ENCODE data around the gene KIRREL3.

The KIRREL3 gene

GRCh38 chr11:126522152-126522551 is 478.4 kb downstream of the KIRREL3 start:
- no peaks in the 10 kb centered on the region for H3K27me3 ChIP-seq (ENCODE audit: insufficient read depth, low read depth)
- no peaks in the 10 kb centered on the region for H3K4me1 ChIP-seq (ENCODE audit: low read depth, poor library complexity, severe bottlenecking)
- no peak for TF ChIP-seq CTCF (conservative IDR thresholded peaks at IDR 0.05; ENCODE audit: low read depth, low read length)

GRCh38 chr11:126521196-126521595 is 479.4 kb downstream of the KIRREL3 start:
- no peaks in the 10 kb centered on the region for H4K20me1 ChIP-seq (ENCODE audit: insufficient read depth)
- no peaks in the 10 kb centered on the region for H3K27me3 ChIP-seq (ENCODE audit: insufficient read depth, low read depth)
- H3K36me3 ChIP-seq (ENCODE audit: insufficient read depth): no peaks in the 10 kb centered on the region
- no peak overlapping the region for H3K4me2 ChIP-seq
- no peaks in the 10 kb centered on the region for H3K79me2 ChIP-seq (ENCODE audit: insufficient read depth, low read depth)
- no peak overlapping the region for H3K9ac ChIP-seq
- H3K4me3 ChIP-seq (IDR thresholded peaks at IDR 0.05; ENCODE audit: insufficient read depth, low read depth, low read length): no peak overlapping the region
- no peak for TF ChIP-seq CTCF (conservative IDR thresholded peaks at IDR 0.05; ENCODE audit: low read depth, low read length)
- H2AFZ ChIP-seq (ENCODE audit: low read depth): no peak overlapping the region
- H3K27ac ChIP-seq: no peak overlapping the region
- no peaks in the 10 kb centered on the region for H3K4me1 ChIP-seq (ENCODE audit: low read depth, poor library complexity, severe bottlenecking)

More at GRCh38 chr11:126522152-126522551, 478.4 kb downstream of the KIRREL3 start:
- H3K9ac ChIP-seq: no peak overlapping the region
- H2AFZ ChIP-seq (ENCODE audit: low read depth): no peak overlapping the region
- no peak overlapping the region for H3K4me3 ChIP-seq (IDR thresholded peaks at IDR 0.05; ENCODE audit: insufficient read depth, low read depth, low read length)
- no peaks in the 10 kb centered on the region for H3K79me2 ChIP-seq (ENCODE audit: insufficient read depth, low read depth)
- H3K27ac ChIP-seq: no peak overlapping the region
- H4K20me1 ChIP-seq (ENCODE audit: insufficient read depth): no peaks in the 10 kb centered on the region
- H3K36me3 ChIP-seq (ENCODE audit: insufficient read depth): no peaks in the 10 kb centered on the region
- no peak overlapping the region for H3K4me2 ChIP-seq

GRCh38 chr11:126519764-126520734 is 480.5 kb downstream of the KIRREL3 start:
- no peak overlapping the region for H3K4me2 ChIP-seq
- no peak overlapping the region for H3K9ac ChIP-seq
- no peak for TF ChIP-seq CTCF (conservative IDR thresholded peaks at IDR 0.05; ENCODE audit: low read depth, low read length)
- H2AFZ ChIP-seq (ENCODE audit: low read depth): no peak overlapping the region
- no peak overlapping the region for H3K4me3 ChIP-seq (IDR thresholded peaks at IDR 0.05; ENCODE audit: insufficient read depth, low read depth, low read length)
- no peaks in the 10 kb centered on the region for H3K79me2 ChIP-seq (ENCODE audit: insufficient read depth, low read depth)
- no peak overlapping the region for H3K27ac ChIP-seq
- H3K36me3 ChIP-seq (ENCODE audit: insufficient read depth): no peaks in the 10 kb centered on the region
- H3K4me1 ChIP-seq (ENCODE audit: low read depth, poor library complexity, severe bottlenecking): no peaks in the 10 kb centered on the region
- no peaks in the 10 kb centered on the region for H4K20me1 ChIP-seq (ENCODE audit: insufficient read depth)
- no peaks in the 10 kb centered on the region for H3K27me3 ChIP-seq (ENCODE audit: insufficient read depth, low read depth)

- Histone ChIP-seq H3K4me1 (ENCODE audit: low read depth, poor library complexity, severe bottlenecking) (no peaks in the 10 kb centered on the region), H3K4me2 (no peak overlapping the region), H4K20me1 (ENCODE audit: insufficient read depth) (no peaks in the 10 kb centered on the region), H3K79me2 (ENCODE audit: insufficient read depth, low read depth) (no peaks in the 10 kb centered on the region), H2AFZ (ENCODE audit: low read depth) (no peak overlapping the region), H3K9ac (no peak overlapping the region), H3K36me3 (ENCODE audit: insufficient read depth) (no peaks in the 10 kb centered on the region), H3K4me3 (IDR thresholded peaks at IDR 0.05; ENCODE audit: insufficient read depth, low read depth, low read length) (no peak overlapping the region), H3K27ac (no peak overlapping the region), H3K27me3 (ENCODE audit: insufficient read depth, low read depth) (no peaks in the 10 kb centered on the region)
- TF ChIP-seq CTCF (conservative IDR thresholded peaks at IDR 0.05; ENCODE audit: low read depth, low read length): no peak
Measured at GRCh38 chr11:126518972-126519690, 481.4 kb downstream of the KIRREL3 start.
